NT2/D1 (cell line): Measurements from ENCODE around the gene KAZN.
A peak's percentile ranks its signal among the peaks of the same experiment; 100 is the strongest.

Experiments
- DNase-seq: peaks from one replicate; pipeline ENCODE4 v3.0.0-alpha.2; 2011; ENCODE audit warnings: low read depth, low spot score
- H3K27me3 ChIP-seq: 2 replicates; pipeline ENCODE4 v1.6.0; 2011; ENCODE audit warnings: mild to moderate bottlenecking; ENCODE audit not compliant: insufficient read length, insufficient read depth
- H3K36me3 ChIP-seq: 2 replicates; pipeline ENCODE4 v1.6.1; 2011; ENCODE audit warnings: mild to moderate bottlenecking, low read length, mixed read lengths; ENCODE audit not compliant: insufficient read depth, insufficient read length
- H3K4me1 ChIP-seq: 2 replicates; pipeline ENCODE4 v1.5.1; 2011; ENCODE audit not compliant: insufficient read depth, insufficient read length
- H3K4me3 ChIP-seq: 2 replicates; pipeline ENCODE4 v1.5.1; 2011; ENCODE audit warnings: low read depth; ENCODE audit not compliant: insufficient read length
- H3K9ac ChIP-seq: 2 replicates; pipeline ENCODE4 v1.6.0; 2011; ENCODE audit warnings: low read depth; ENCODE audit not compliant: insufficient read length
- H3K9me3 ChIP-seq: 2 replicates; pipeline ENCODE4 v1.5.1; 2011; ENCODE audit warnings: mild to moderate bottlenecking, low read length; ENCODE audit not compliant: insufficient read depth
- SUZ12 ChIP-seq: IDR thresholded peaks from 2 replicates; pipeline ENCODE4 v1.6.1; 2011; ENCODE audit not compliant: insufficient read length, insufficient read depth; ENCODE audit errors: extremely low read depth
- YY1 ChIP-seq: IDR thresholded peaks from 2 replicates; pipeline ENCODE4 v1.6.1; 2011; ENCODE audit not compliant: insufficient read length, insufficient read depth
- ZNF274 ChIP-seq: IDR thresholded peaks from 2 replicates; pipeline ENCODE4 v1.6.1; 2011; ENCODE audit warnings: mild to moderate bottlenecking, low read depth, low read length

KAZN gene

GRCh38 chr1:15080328-15081007 is 482.0 kb downstream of the KAZN start:
- H3K4me3 ChIP-seq: no peak overlapping the region
- H3K36me3 ChIP-seq: no peaks in the 10 kb centered on the region
- TF ChIP-seq ZNF274: no peak
- TF ChIP-seq SUZ12: no peak
- TF ChIP-seq YY1: no peak
- H3K27me3 ChIP-seq: no peaks in the 10 kb centered on the region
- no peak for DNase-seq
- H3K9me3 ChIP-seq: no peaks in the 10 kb centered on the region
- no peaks in the 10 kb centered on the region for H3K4me1 ChIP-seq
- no peak overlapping the region for H3K9ac ChIP-seq

- H3K36me3 ChIP-seq: no peaks in the 10 kb centered on the region
- no peak for DNase-seq
- no peak overlapping the region for H3K9ac ChIP-seq
Observed at GRCh38 chr1:15081102-15081501, 482.6 kb downstream of the KAZN start.

DNA sequence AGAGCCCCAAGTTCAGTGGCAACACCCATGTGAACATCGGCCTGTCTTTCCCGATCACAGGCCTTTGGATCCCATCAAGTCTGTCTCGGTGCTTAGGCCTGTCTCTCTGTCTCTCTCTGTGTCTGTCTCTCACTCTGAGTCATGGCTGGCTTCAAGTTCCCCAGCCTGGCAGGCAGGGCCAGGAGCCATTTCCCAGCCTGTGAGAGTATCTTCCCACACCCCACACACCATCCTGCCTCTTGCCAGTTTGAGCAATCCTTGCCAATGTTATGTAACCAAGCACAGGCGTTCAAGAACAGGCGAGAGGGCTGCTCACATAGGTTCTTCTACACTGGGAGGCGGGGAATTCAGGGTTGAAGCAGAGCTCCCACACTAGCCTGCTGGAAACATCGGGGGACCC is 485.1 kb downstream of the KAZN start:
- no peak for DNase-seq
- no peak overlapping the region for H3K9ac ChIP-seq
- H3K9me3 ChIP-seq: no peaks in the 10 kb centered on the region
- no peaks in the 10 kb centered on the region for H3K4me1 ChIP-seq
- no peak overlapping the region for H3K4me3 ChIP-seq
- H3K36me3 ChIP-seq: no peaks in the 10 kb centered on the region
- no peak for TF ChIP-seq ZNF274
- H3K27me3 ChIP-seq: no peaks in the 10 kb centered on the region

More at GRCh38 chr1:15081102-15081501, 482.6 kb downstream of the KAZN start:
- Histone ChIP-seq H3K4me1 (no peaks in the 10 kb centered on the region), H3K27me3 (no peaks in the 10 kb centered on the region), H3K9me3 (no peaks in the 10 kb centered on the region), H3K4me3 (no peak overlapping the region)
- no peak for TF ChIP-seq SUZ12
- TF ChIP-seq YY1: no peak
- no peak for TF ChIP-seq ZNF274

DNA sequence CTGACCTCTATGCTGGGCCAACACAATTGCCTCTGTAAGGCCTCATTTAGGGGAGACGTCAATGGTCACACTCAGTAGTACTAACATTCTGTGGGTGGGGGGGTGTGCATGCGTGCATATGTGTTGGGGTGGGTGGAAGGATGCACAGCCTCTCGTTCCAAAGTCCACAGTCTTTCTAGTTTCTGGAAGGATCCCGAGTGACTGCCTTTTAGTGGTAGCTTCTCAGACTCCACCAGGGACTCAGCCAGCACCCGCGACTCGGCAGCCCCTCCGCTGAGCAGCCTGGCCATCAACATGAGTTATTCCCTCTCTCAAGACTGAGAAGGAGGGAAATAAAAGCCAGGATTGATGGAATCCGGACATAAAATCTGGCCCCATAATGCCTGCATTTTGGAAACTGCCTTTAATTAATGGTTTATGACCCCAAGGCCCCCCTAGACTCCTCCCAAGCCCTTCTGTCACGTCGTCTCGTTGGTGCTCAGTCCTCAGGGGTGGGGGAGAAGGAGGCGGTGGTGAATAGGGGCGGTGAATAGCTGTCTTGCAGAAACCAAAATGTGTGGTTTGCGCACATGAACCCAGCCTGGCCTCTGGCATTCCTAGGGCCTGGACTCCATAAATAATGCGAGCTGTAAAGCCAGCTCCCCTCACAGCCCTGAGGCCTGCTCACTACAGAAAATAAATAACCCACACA is 489.9 kb downstream of the KAZN start:
- DNase-seq: no peak
- Histone ChIP-seq H3K9ac (peak overlapping the region; percentile 21), H3K9me3 (no peaks in the 10 kb centered on the region), H3K4me3 (no peak overlapping the region), H3K4me1 (peaks cover 5% of the 10 kb centered on the region), H3K36me3 (no peaks in the 10 kb centered on the region), H3K27me3 (no peaks in the 10 kb centered on the region)
- no peak for TF ChIP-seq YY1
- no peak for TF ChIP-seq ZNF274
- TF ChIP-seq SUZ12: no peak

GRCh38 chr1:15089258-15089992 is 490.9 kb downstream of the KAZN start:
- H3K27me3 ChIP-seq: no peaks in the 10 kb centered on the region
- no peaks in the 10 kb centered on the region for H3K36me3 ChIP-seq
- no peak overlapping the region for H3K4me3 ChIP-seq
- DNase-seq: no peak
- H3K4me1 ChIP-seq: peaks cover 5% of the 10 kb centered on the region
- no peaks in the 10 kb centered on the region for H3K9me3 ChIP-seq
- no peak overlapping the region for H3K9ac ChIP-seq
- no peak for TF ChIP-seq YY1
- no peak for TF ChIP-seq ZNF274
- TF ChIP-seq SUZ12: no peak

DNA sequence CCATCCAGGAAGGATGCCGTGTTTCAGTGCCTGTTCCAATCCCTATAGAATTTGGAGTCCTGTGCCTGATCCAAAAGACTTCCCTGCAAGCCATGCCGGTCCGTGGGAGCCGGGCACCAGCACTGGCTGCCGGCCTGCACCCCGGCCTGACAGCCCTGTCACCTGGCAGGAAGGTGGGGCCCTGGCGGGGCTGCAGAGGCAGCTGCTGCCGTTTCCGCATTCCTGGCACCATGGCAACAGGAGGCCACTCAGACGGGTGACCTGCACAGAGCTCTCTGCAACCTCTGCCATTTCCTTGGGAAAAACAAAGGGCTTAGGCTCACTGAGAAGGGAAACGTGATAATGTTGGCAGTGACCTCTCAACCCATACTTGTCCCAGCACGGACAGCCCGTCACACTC is 491.9 kb downstream of the KAZN start:
- H3K36me3 ChIP-seq: no peaks in the 10 kb centered on the region
- TF ChIP-seq SUZ12 (no peak), ZNF274 (no peak), YY1 (no peak)
- H3K27me3 ChIP-seq: no peaks in the 10 kb centered on the region
- H3K4me3 ChIP-seq: no peak overlapping the region
- DNase-seq: peak; percentile 42
- H3K9ac ChIP-seq: peak overlapping the region; percentile 8
- peaks cover 5% of the 10 kb centered on the region for H3K4me1 ChIP-seq
- no peaks in the 10 kb centered on the region for H3K9me3 ChIP-seq

- no peaks in the 10 kb centered on the region for H3K9me3 ChIP-seq
- no peak overlapping the region for H3K9ac ChIP-seq
- H3K27me3 ChIP-seq: no peaks in the 10 kb centered on the region
- no peak overlapping the region for H3K4me3 ChIP-seq
- H3K4me1 ChIP-seq: peaks cover 4% of the 10 kb centered on the region
- TF ChIP-seq ZNF274 (no peak), YY1 (no peak), SUZ12 (no peak)
- no peaks in the 10 kb centered on the region for H3K36me3 ChIP-seq
- no peak for DNase-seq
Observed at GRCh38 chr1:15094056-15094455, 495.6 kb downstream of the KAZN start.
